ENCODE results near the gene OR7A5.
"Not testable (repeated sequence)": the region's sequence is repeated elsewhere in the genome, so short reads cannot be mapped to it uniquely, and the experiment has no call there.

OR7A5 gene

GRCh38 chr19:14785102-14785793, 49.7 kb downstream of the OR7A5 start:
- DNase-seq (ENCODE audit: low read depth, low spot score): not testable (repeated sequence)

- DNase-seq (ENCODE audit: low read depth, low spot score): not testable (repeated sequence)
These were observed 50.3 kb downstream of the OR7A5 start for GRCh38 chr19:14784730-14785101.

- not testable (repeated sequence) for DNase-seq (ENCODE audit: low read depth, low spot score)
These were observed 51.5 kb downstream of the OR7A5 start for GRCh38 chr19:14783410-14783998.

- no peak for DNase-seq (ENCODE audit: low read depth, low spot score)
These were observed 52.2 kb downstream of the OR7A5 start for GRCh38 chr19:14782626-14783409.

GRCh38 chr19:14781713-14782536, 53.1 kb downstream of the OR7A5 start:
- not testable (repeated sequence) for DNase-seq (ENCODE audit: low read depth, low spot score)

- DNase-seq (ENCODE audit: low read depth, low spot score): not testable (repeated sequence)
These were observed 54.3 kb downstream of the OR7A5 start for GRCh38 chr19:14780622-14781225.

GRCh38 chr19:14779151-14779550, 55.8 kb downstream of the OR7A5 start:
- DNase-seq (ENCODE audit: low read depth, low spot score): no peak

GRCh38 chr19:14778110-14778845, 56.7 kb downstream of the OR7A5 start, which contains the start of gene ADGRE2:
ADGRE2 (minus strand) TSS chr19:14778560; CDS start chr19:14776756, 1,804 bp downstream.
- not testable (repeated sequence) for DNase-seq (ENCODE audit: low read depth, low spot score)

- not testable (repeated sequence) for DNase-seq (ENCODE audit: low read depth, low spot score)
These were observed 57.3 kb downstream of the OR7A5 start for GRCh38 chr19:14777645-14778044.
